DND-41 (cell line): ENCODE measurements around the gene MAPK1IP1L.
A peak's percentile ranks its signal among the peaks of the same experiment; 100 is the strongest.
"Not testable (repeated sequence)": the region's sequence is repeated elsewhere in the genome, so short reads cannot be mapped to it uniquely, and the experiment has no call there.

Experiments
- ATAC-seq: fragments of 200-7000 bp; cut with Tn5 transposase; 3 replicates; pipeline ENCODE4 v1.9.1; 2021; ENCODE audit warnings: low read depth; ENCODE audit not compliant: insufficient read depth
- DNase-seq: peaks from one replicate; pipeline ENCODE4 v3.0.0-alpha.2; 2020
- H2AFZ ChIP-seq: 2 replicates; pipeline ENCODE4 v1.6.0; 2012; ENCODE audit warnings: low read depth, low read length
- H3K27ac ChIP-seq: 2 replicates; pipeline ENCODE4 v1.5.1; 2012; ENCODE audit warnings: low read length, inconsistent platforms
- H3K27me3 ChIP-seq: fragments of 200-600 bp; sonication (generic); 2 replicates; pipeline ENCODE4 v1.6.0; 2012; ENCODE audit warnings: low read length, mild to moderate bottlenecking, inconsistent platforms; ENCODE audit not compliant: insufficient read depth, poor library complexity
- H3K36me3 ChIP-seq: 2 replicates; pipeline ENCODE4 v1.5.1; 2012; ENCODE audit warnings: low read length, inconsistent platforms; ENCODE audit not compliant: insufficient read depth
- H3K4me1 ChIP-seq: 2 replicates; pipeline ENCODE4 v1.5.1; 2012; ENCODE audit warnings: mild to moderate bottlenecking, low read length; ENCODE audit not compliant: insufficient read depth
- H3K4me2 ChIP-seq: 2 replicates; pipeline ENCODE4 v1.6.0; 2012; ENCODE audit warnings: mild to moderate bottlenecking, moderate library complexity, low read length, inconsistent platforms; ENCODE audit not compliant: insufficient read depth
- H3K4me3 ChIP-seq, 2 experiments: fragments of 200-600 bp in 1 of 2; shearing (Covaris generic) in 1 of 2; 2 replicates each; pipeline ENCODE4 v1.5.1; 2012 to 2016; ENCODE audit warnings: inconsistent platforms in 2 of 2, low read length in 2 of 2, mild to moderate bottlenecking in 2 of 2, low read depth in 1 of 2, moderate library complexity in 1 of 2
- H3K79me2 ChIP-seq: 2 replicates; pipeline ENCODE4 v1.6.0; 2012; ENCODE audit warnings: low read length, inconsistent platforms; ENCODE audit not compliant: insufficient read depth
- H3K9ac ChIP-seq: 2 replicates; pipeline ENCODE4 v1.6.0; 2012; ENCODE audit warnings: low read depth, mild to moderate bottlenecking, inconsistent platforms, low read length, moderate library complexity
- H3K9me3 ChIP-seq: 2 replicates; pipeline ENCODE4 v1.5.1; 2012; ENCODE audit warnings: low read length, moderate library complexity, mild to moderate bottlenecking, inconsistent platforms; ENCODE audit not compliant: insufficient read depth, severe bottlenecking
- H4K20me1 ChIP-seq: 2 replicates; pipeline ENCODE4 v1.6.0; 2012; ENCODE audit warnings: low read length; ENCODE audit not compliant: insufficient read depth
- EZH2 ChIP-seq: IDR thresholded peaks from 3 replicates; pipeline ENCODE4 v1.6.1; 2012; ENCODE audit warnings: borderline replicate concordance, low read depth, mild to moderate bottlenecking, moderate library complexity, low read length, inconsistent platforms; ENCODE audit not compliant: severe bottlenecking
- TF ChIP-seq, protein P1 (sequence below): IDR thresholded peaks from 2 replicates; pipeline ENCODE4 v1.5.1; 2012; ENCODE audit warnings: borderline replicate concordance, low read length, moderate library complexity, mild to moderate bottlenecking; ENCODE audit not compliant: poor library complexity, severe bottlenecking; ENCODE audit errors: extremely low read depth

The MAPK1IP1L gene

DNA sequence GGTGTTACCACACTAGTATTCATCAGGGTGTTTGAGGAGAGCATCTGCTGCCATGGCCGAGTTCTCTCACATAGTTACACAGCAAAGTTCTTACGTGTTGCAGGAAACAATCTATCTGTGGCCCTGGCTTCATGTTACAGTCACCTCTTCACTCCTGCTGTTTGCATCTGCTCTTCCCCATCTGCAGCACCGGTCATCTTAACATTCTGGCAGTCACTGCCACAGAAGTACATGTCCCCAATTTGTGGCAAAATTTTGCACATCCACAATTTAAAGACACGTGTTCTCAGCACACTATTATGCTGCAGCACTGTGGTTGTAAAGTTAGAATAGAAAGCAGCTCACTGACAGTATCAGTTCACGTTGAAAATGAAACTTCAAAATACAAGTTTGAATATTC, 23.2 kb downstream of the MAPK1IP1L start:
- Histone ChIP-seq H2AFZ (no peak overlapping the region), H3K4me3 (no peak overlapping the region), H3K36me3 (no peaks in the 10 kb centered on the region), H3K4me1 (no peaks in the 10 kb centered on the region), H3K79me2 (no peaks in the 10 kb centered on the region), H3K27ac (no peak overlapping the region), H3K9ac (no peak overlapping the region), H3K27me3 (no peaks in the 10 kb centered on the region), H4K20me1 (no peaks in the 10 kb centered on the region), H3K9me3 (no peaks in the 10 kb centered on the region), H3K4me2 (no peak overlapping the region)
- ATAC-seq (no peak), DNase-seq (no peak)
- TF ChIP-seq EZH2 = no peak
- TF ChIP-seq, protein P1, sequence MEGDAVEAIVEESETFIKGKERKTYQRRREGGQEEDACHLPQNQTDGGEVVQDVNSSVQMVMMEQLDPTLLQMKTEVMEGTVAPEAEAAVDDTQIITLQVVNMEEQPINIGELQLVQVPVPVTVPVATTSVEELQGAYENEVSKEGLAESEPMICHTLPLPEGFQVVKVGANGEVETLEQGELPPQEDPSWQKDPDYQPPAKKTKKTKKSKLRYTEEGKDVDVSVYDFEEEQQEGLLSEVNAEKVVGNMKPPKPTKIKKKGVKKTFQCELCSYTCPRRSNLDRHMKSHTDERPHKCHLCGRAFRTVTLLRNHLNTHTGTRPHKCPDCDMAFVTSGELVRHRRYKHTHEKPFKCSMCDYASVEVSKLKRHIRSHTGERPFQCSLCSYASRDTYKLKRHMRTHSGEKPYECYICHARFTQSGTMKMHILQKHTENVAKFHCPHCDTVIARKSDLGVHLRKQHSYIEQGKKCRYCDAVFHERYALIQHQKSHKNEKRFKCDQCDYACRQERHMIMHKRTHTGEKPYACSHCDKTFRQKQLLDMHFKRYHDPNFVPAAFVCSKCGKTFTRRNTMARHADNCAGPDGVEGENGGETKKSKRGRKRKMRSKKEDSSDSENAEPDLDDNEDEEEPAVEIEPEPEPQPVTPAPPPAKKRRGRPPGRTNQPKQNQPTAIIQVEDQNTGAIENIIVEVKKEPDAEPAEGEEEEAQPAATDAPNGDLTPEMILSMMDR = no peak

DNA sequence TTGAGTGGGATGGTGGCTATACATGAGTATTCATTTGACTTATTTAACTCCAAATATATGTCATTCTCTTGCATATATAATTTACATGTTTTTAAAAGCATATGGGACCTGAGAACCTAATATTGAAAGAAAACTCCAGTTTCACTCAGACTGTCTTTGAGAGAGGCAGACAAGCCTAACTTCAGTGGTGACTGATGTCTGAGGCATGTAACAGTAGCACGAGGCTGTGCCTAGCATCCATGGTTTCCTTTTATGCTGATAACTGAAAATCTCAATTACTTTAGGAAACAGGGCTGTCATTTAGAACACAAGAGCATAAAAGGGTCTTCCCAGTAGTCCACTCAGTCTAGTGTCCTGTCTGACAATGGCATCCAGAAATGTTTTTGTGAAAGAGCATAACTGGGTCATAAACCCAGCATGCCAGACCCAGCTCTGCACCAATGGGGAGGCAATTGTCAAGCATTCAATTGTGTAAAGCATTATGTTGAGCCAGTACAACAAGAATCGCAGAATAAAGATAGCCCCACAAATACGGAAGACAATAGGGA, 24.3 kb downstream of the MAPK1IP1L start:
- H2AFZ ChIP-seq = no peak overlapping the region
- no peak for DNase-seq
- H3K4me2 ChIP-seq = no peak overlapping the region

DNA sequence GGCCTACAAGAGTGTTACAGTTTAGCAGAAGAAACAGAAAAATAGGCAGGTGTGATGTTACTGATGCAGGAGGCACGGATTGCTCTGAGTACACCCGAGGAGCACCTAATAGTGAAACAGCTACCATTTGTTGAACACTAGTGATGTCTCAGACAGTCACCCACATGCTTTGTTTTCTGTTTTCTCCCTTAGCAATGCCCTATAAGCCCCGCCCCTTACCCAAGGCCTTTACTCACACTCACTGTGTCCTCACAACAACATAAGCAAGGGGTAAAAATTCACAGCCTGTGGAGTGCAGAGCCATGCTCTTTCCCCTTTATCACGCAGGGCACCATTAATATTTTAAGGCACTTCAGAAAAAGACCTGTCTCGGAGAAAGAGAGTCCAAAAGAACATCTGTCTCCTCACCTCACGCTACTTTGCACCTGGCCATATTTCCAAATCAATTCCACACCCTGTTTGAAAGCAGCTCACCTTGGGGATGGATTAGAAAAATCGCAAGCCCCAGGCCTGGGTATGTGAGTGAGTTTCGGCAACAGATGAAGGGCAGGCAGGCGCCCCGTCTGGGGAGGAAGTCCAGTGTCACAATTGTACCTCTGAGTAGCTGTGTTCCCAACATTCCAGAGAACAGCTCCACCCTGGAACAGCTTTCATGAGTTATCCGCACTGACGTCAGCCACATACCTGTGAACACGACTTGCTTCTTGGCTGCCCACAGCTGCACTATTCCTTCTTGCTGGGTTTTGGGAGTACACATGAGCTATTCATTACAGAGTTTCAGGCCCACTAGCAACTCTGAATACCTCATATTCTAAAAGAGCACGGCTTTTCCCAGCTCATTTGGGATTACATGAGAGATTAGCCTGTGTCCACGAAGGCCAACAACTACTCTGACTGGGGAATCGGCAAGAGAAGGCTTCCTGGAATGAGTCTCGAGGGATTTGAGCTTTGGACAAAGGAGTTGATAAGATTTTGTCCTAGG, 26.0 kb downstream of the MAPK1IP1L start:
- DNase-seq = no peak
- H3K36me3 ChIP-seq = no peaks in the 10 kb centered on the region
- no peaks in the 10 kb centered on the region for H3K79me2 ChIP-seq
- H3K4me2 ChIP-seq = no peak overlapping the region
- TF ChIP-seq, protein P1 = no peak
- no peak for TF ChIP-seq EZH2
- ATAC-seq = peak; percentile 48; the same call in 1 of the 3 replicates
- no peak overlapping the region for H3K9ac ChIP-seq
- H3K4me1 ChIP-seq = no peaks in the 10 kb centered on the region
- no peaks in the 10 kb centered on the region for H4K20me1 ChIP-seq
- no peak overlapping the region for H2AFZ ChIP-seq
- no peaks in the 10 kb centered on the region for H3K27me3 ChIP-seq
- H3K9me3 ChIP-seq = no peaks in the 10 kb centered on the region
- no peak overlapping the region for H3K27ac ChIP-seq
- H3K4me3 ChIP-seq = no peak overlapping the region

More for the DNA sequence above, 24.3 kb downstream of the MAPK1IP1L start:
- TF ChIP-seq, protein P1 = no peak
- TF ChIP-seq EZH2 = no peak
- H3K9me3 ChIP-seq = no peaks in the 10 kb centered on the region
- H3K4me3 ChIP-seq = no peak overlapping the region
- no peak overlapping the region for H3K9ac ChIP-seq
- H3K36me3 ChIP-seq = no peaks in the 10 kb centered on the region
- H4K20me1 ChIP-seq = no peaks in the 10 kb centered on the region
- no peaks in the 10 kb centered on the region for H3K79me2 ChIP-seq
- ATAC-seq = no peak
- no peaks in the 10 kb centered on the region for H3K27me3 ChIP-seq
- no peaks in the 10 kb centered on the region for H3K4me1 ChIP-seq
- no peak overlapping the region for H3K27ac ChIP-seq

DNA sequence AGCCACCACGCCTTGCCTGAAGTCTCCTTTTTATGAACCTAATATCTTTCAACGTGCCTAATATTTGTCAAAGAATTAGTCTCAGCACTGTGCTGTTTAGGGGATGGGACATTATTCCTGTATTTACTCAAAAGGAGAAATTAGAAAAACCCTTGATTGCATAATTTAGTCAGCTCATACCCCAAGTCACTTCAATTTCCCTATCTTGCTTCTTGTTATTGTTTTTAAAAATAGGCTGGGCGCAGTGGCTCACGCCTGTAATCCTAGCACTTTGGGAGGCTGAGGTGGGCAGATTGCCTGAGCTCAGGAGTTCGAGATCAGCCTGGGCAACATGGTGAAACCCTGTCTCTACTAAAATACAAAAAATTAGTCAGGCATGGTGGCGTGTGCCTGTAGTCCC, 28.5 kb downstream of the MAPK1IP1L start:
- not testable (repeated sequence) for DNase-seq, H3K9ac ChIP-seq, H3K4me1 ChIP-seq, H3K27me3 ChIP-seq, H3K9me3 ChIP-seq, H4K20me1 ChIP-seq, H3K27ac ChIP-seq, H2AFZ ChIP-seq, H3K79me2 ChIP-seq, H3K4me2 ChIP-seq, H3K36me3 ChIP-seq, ATAC-seq, H3K4me3 ChIP-seq
